NOMO-1 treated with dmso at 0.1 percent for 144 hours (cell line): ENCODE measurements around the gene SHB.

Experiments
- DNase-seq: peaks from one replicate; lab custom pipeline; 2025; ENCODE audit not compliant: unreplicated experiment; lab: John Stamatoyannopoulos, UW

The SHB gene

GRCh38 chr9:37955781-37956422 is 113.1 kb downstream of the SHB start:
- no peak for DNase-seq

GRCh38 chr9:37954581-37954981 is 114.4 kb downstream of the SHB start:
- DNase-seq: no peak

GRCh38 chr9:37953775-37954437 is 115.1 kb downstream of the SHB start:
- no peak for DNase-seq

- DNase-seq: no peak
These were observed 115.7 kb downstream of the SHB start for GRCh38 chr9:37953206-37953774.

- no peak for DNase-seq
These were observed 116.3 kb downstream of the SHB start for GRCh38 chr9:37952731-37953130.

GRCh38 chr9:37951671-37952449 is 117.2 kb downstream of the SHB start:
- no peak for DNase-seq

- no peak for DNase-seq
These were observed 118.5 kb downstream of the SHB start for GRCh38 chr9:37950561-37950960.

GRCh38 chr9:37949576-37949975 is 119.5 kb downstream of the SHB start:
- DNase-seq: no peak

- no peak for DNase-seq
These were observed 120.5 kb downstream of the SHB start for GRCh38 chr9:37948417-37948980.

GRCh38 chr9:37947977-37948376 is 121.0 kb downstream of the SHB start:
- no peak for DNase-seq

- DNase-seq: no peak
These were observed 121.6 kb downstream of the SHB start for GRCh38 chr9:37947471-37947870.

GRCh38 chr9:37946971-37947370 is 122.1 kb downstream of the SHB start:
- DNase-seq: no peak

GRCh38 chr9:37946041-37946440 is 123.0 kb downstream of the SHB start:
- DNase-seq: no peak

GRCh38 chr9:37944671-37945481 is 124.2 kb downstream of the SHB start:
- DNase-seq: no peak

- no peak for DNase-seq
These were observed 124.8 kb downstream of the SHB start for GRCh38 chr9:37944266-37944650.

- no peak for DNase-seq
These were observed 125.4 kb downstream of the SHB start for GRCh38 chr9:37943345-37944265.

- no peak for DNase-seq
These were observed 126.2 kb downstream of the SHB start for GRCh38 chr9:37942621-37943344.

GRCh38 chr9:37941253-37941652 is 127.8 kb downstream of the SHB start:
- no peak for DNase-seq

GRCh38 chr9:37939575-37940095 is 129.4 kb downstream of the SHB start:
- DNase-seq: no peak
